NCI-H2171 treated with DMSO at 0.1 percent for 48 hours (cell line): Measurements from ENCODE around the gene COL25A1.
"Not testable (repeated sequence)": the region's sequence is repeated elsewhere in the genome, so short reads cannot be mapped to it uniquely, and the experiment has no call there.

Source experiments
- DNase-seq: peaks from one replicate; lab custom pipeline; 2025; lab: John Stamatoyannopoulos, UW

Gene COL25A1

GRCh38 chr4:109169170-109169569 lies 133.3 kb downstream of the COL25A1 start:
- no peak for DNase-seq

DNA sequence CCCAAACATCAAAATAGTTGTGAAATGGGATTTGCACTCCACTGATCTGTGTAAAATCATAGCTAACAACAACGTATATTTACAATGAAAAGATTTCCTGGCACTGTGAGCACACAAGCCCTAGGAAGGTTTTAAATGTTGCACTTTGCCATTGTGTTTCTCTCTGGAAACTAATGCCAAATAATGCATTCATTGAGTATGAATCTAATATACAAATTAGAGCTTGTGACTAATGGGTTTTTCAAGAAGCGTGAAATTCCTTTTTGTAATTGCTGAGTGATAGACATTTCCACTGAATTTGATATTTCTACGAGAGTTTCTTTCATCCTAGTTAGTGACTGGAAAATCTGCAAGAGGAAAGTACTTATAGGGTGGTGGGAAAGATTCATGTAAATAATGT lies 135.9 kb downstream of the COL25A1 start:
- DNase-seq = no peak

DNA sequence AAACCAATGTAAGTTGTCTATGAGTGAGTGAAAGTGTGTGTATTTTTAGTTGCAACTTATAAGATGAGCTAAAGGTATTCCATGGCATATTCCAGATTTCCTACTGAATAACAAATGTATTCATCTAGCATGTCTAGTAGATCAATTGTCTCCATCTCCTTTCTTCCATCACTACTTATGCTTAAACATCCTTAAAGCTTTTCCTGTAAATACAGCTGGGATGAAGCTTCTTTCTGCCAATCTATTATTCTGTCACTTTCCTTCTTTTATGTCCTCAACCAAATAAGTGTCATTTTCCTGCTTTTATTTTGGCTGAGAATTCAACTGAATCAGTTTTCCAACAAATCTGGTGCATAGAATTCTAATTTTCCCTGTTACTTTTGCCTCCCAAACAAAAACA lies 136.3 kb downstream of the COL25A1 start:
- DNase-seq = no peak

GRCh38 chr4:109164011-109164410 lies 138.4 kb downstream of the COL25A1 start:
- no peak for DNase-seq

GRCh38 chr4:109163493-109163892 lies 139.0 kb downstream of the COL25A1 start:
- no peak for DNase-seq

- no peak for DNase-seq
Observed at GRCh38 chr4:109162759-109163158, 139.7 kb downstream of the COL25A1 start.

DNA sequence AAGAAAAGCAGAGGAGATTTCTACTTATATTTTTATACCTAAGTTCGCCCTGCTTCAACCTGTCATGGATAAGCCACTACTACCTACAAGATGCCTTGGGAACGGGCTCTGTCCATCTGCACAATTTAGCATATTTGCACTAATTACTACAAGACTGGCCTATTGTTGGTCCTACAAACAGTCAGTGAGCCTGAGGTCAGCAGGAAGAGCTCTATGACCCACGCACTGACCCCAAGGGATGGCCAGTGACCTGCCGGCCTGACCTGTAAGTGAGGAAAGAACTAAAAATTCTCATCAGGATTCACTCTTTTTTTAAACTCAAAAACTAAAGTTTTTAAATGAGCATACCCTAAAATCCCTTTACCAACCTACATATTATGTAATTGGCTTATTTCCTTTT lies 142.0 kb downstream of the COL25A1 start:
- no peak for DNase-seq

DNA sequence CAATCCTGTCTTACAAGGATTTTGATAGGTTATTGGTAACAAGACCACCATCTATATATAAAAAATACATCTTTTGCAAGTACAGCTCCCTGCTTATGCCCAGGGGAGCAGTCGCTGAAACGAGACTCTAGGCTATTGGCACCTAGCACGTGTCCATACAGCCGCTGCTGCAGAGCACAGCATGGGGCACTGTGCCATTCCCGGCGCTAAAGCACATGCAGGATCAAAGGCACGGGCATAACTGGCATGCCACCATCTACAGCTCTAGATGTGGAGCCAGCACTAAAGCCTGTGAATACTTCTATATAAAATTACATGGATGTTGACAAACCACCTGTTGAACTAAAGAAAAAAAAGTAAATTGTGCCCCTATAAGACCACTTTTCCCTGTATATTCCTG lies 144.8 kb downstream of the COL25A1 start:
- no peak for DNase-seq

DNA sequence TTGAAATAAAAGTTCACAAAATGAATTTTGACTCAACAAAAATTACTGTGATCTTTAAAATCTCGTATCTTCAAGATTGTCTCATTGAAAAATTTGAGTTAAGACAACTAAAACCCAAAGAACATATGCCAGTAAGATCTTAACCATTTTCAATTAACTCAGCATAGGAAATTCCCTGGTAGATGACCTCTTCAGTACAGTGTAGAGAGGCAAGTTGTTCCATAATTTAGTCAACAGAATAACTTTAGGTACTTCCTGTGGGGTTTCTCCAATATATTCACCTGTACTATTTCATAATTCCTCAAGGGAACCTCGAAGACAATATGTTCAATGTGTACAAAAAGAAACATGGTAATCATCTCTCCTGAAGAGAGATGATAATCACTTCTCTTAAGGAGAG lies 145.3 kb downstream of the COL25A1 start:
- no peak for DNase-seq

DNA sequence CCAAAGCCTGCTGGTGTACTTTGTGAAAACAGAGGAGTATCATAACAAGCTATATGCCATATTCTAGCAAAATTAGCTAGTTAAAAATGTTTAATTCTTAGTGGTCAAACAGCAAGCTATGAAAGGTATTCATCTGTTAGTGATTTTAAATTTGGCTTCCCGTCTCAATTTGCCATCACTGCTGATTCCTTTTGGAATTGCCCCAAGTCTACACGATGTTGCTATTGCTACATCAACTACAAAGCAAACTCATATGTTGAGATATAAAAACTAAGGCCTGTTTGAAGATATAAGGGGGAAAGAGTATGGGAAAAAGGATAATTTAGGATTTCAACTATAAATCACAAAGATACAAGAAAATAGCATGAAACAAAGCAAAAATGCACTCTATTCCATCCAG lies 146.1 kb downstream of the COL25A1 start:
- DNase-seq = no peak

- DNase-seq = no peak
Observed at GRCh38 chr4:109155682-109156283, 146.7 kb downstream of the COL25A1 start.

DNA sequence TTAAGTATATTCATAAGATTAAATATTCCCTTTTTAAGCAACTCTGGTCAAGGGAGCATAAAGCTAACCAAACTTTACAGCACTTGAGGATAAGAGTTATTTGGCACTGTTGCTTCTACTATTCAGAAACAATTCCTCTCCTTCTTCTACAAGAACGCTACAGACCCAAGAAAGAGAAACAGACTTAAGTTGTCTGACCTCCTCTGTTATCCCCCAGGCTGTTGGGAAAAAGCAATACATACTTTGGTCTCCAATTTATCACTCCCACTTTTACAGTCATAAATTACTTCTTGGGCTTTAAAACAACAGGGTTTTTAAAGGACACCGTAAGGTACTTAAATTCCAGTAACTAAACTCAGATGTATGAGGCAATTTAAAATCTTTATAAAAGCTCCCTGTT lies 147.4 kb downstream of the COL25A1 start:
- no peak for DNase-seq

- DNase-seq = no peak
Observed at GRCh38 chr4:109154424-109154823, 148.0 kb downstream of the COL25A1 start.

DNA sequence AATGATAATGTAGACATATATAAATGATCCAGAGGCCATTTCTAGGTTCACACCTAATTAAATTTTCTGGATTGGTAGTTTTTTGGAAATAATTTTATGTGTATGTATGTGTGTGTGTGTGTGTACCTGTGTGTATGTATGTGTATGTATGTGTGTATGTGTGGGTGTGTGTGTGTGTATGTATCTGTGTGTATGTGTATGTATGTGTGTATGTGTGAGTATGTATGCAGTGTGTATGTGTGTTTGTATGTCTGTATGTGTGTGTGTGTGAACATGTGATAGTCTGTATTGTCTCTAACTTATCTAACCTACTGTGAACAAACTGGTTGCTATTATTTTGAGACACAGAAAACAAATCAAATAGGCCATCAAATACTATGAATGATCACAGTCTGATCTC lies 152.6 kb downstream of the COL25A1 start:
- no peak for DNase-seq

GRCh38 chr4:109148577-109149075 lies 153.8 kb downstream of the COL25A1 start:
- DNase-seq = no peak

DNA sequence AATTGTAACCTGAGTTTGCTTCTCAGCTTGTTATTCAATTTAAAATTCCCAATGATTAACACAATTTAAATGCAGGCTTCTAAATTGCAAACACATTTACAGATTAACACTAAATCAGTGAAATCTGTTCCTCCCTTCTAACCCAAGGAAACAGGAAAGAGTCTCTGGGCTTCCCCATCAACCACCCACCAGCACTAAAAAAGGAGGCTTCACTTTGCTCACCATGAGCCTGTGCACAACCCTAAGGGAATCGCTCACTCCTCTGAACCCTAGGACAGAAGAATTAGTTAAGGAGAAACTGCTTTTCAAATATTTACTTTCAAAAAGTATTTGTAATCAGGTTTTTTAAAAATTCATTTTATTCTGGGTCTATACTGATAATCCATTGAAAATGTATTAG lies 155.3 kb downstream of the COL25A1 start:
- no peak for DNase-seq

- DNase-seq = no peak
Observed at GRCh38 chr4:109146499-109146898, 156.0 kb downstream of the COL25A1 start.

- not testable (repeated sequence) for DNase-seq
Observed at GRCh38 chr4:109138125-109138524, 164.3 kb downstream of the COL25A1 start.

DNA sequence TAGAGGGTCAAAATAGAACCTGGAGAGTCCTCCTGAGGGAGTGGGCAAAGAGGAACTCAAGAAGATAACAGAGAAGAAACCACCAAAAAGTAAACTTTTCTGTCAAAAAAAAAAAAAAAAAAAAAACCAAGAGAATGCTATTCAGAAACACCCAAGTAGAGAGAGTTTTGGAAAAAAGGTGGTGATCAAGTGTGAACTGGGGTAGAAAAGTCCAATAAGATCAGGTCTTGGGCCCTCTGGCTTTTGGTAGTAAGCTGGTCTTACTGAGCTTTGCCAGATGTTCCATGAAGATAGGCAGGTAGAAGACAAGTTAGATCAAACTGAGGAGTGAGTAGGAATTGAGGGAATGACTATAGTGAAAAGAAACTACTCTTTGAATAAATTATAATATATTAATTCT lies 167.5 kb downstream of the COL25A1 start:
- no peak for DNase-seq

- DNase-seq = no peak
Observed at GRCh38 chr4:109134268-109134667, 168.2 kb downstream of the COL25A1 start.

DNA sequence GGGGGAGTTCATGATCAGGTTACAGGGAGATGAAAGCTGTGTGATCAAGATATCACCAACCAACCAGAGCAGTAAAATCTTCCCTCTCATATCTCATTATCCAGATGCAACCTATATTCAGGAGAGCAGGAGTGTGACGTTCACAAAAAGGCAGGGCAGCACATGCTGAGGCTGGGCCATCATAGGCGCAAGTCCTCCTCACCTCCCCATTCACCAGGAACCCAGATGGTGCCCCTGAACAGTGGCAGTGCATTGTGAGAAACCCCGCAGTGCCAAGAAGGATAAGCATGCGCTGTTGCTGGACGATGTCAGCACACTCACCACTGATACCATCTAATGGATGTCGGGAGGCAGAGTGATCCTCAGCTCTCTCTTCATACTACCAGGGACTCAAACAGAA lies 170.9 kb downstream of the COL25A1 start:
- DNase-seq = no peak

- no peak for DNase-seq
Observed at GRCh38 chr4:109128589-109128988, 173.9 kb downstream of the COL25A1 start.

DNA sequence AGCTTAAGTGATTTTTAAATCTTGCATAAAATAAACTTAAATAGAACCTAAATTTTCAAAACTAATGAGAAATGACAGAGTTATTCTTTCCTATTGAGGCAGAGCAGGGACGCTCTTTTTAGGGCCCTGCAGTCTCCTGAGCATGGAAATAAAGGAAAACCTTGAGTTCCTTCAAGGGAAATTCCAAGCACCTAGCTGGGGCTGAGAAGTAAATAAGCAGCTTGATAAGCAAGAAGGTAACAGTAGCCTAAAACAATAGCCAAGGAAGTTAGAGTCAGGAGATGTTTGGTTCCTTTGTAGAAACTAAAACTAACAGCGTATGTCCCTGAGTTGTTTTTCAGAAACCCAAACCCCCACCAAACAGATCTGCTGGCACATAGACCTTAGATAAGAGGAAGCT lies 174.6 kb downstream of the COL25A1 start:
- DNase-seq = no peak

DNA sequence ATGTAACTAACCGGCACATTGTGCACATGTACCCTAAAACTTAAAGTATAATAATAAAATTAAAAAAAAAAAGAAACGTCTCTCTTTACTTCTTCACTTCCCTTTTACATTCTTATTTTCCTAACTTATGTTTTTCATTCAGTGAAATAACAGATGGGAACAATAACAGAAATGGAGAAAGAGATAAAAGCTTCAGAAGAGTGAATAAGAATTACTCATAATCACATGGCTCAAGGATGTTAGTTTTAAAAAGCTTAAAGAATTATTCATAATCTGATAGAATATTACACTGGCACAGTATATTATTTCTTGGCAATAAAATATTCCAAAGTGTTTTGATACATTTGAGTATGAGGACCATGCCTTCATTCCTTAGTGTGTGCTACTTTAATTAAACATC lies 175.6 kb downstream of the COL25A1 start:
- DNase-seq = no peak

GRCh38 chr4:109125084-109125483 lies 177.4 kb downstream of the COL25A1 start:
- no peak for DNase-seq
